Lung (tissue), 12 donors: ENCODE results near the gene GREB1L. TPM values are rescaled to one million over a fixed set of nuclear protein-coding genes. Genes with fewer than 3 reads are reported as not detected.

Experiments
- ATAC-seq: fragments of 200-7000 bp; cut with Tn5 transposase; one replicate; pipeline ENCODE4 v1.9.1; 2020; ENCODE audit warnings: moderate number of reproducible peaks; ENCODE audit not compliant: insufficient read depth, low FRiP score
- DNase-seq, 3 donors: peaks; one replicate each; pipeline ENCODE4 v3.0.0-alpha.2; 2013 to 2017
- H3K27ac ChIP-seq, 2 donors: one replicate each; pipeline ENCODE4 v1.5.1; 2013; ENCODE audit warnings: mild to moderate bottlenecking in 2 of 2, moderate library complexity in 2 of 2, control low read depth in 1 of 2, inconsistent platforms in 1 of 2, low read depth in 1 of 2, low read length in 1 of 2
- H3K27me3 ChIP-seq, 3 donors: one replicate each; pipeline ENCODE4 v1.5.1; 2013; ENCODE audit warnings: low read length in 2 of 3; ENCODE audit not compliant: control insufficient read depth in 3 of 3, insufficient read depth in 3 of 3
- H3K36me3 ChIP-seq, 4 donors: one replicate each; pipeline ENCODE4 v1.5.1; 2013; ENCODE audit warnings: low read length in 4 of 4, mild to moderate bottlenecking in 1 of 4, moderate library complexity in 1 of 4; ENCODE audit not compliant: control insufficient read depth in 4 of 4, insufficient read depth in 4 of 4
- H3K4me1 ChIP-seq, 5 donors: one replicate each; pipeline ENCODE4 v1.5.1; 2013; ENCODE audit warnings: low read length in 5 of 5, mild to moderate bottlenecking in 2 of 5, moderate library complexity in 1 of 5; ENCODE audit not compliant: control insufficient read depth in 5 of 5, insufficient read depth in 5 of 5
- H3K4me3 ChIP-seq: one replicate; pipeline ENCODE4 v1.5.1; 2013; ENCODE audit warnings: mild to moderate bottlenecking, control low read depth, moderate library complexity
- H3K9ac ChIP-seq, 2 donors: one replicate each; pipeline ENCODE4 v1.5.1; 2013; ENCODE audit warnings: low read length in 2 of 2, control low read depth in 1 of 2; ENCODE audit not compliant: insufficient read depth in 1 of 2
- H3K9me3 ChIP-seq, 4 donors: one replicate each; pipeline ENCODE4 v1.5.1; 2013; ENCODE audit warnings: low read length in 3 of 4, mild to moderate bottlenecking in 1 of 4, moderate library complexity in 1 of 4; ENCODE audit not compliant: control insufficient read depth in 4 of 4, insufficient read depth in 3 of 4
- CTCF ChIP-seq: IDR thresholded peaks from 2 replicates; pipeline ENCODE4 v1.5.1; 2012; ENCODE audit warnings: mild to moderate bottlenecking; ENCODE audit errors: control extremely low read depth, extremely low read depth
- WGBS, 2 donors: extraction: QIAGEN DNeasy Blood & Tissue Kit; methylation state at CpG; one replicate each; pipeline ENCODE4 v1.1.7; 2013; 5-methylcytosine and 5-hydroxymethylcytosine counted together
- polyA plus RNA-seq, 2 donors: library from polyadenylated mRNA; stranded (reverse); fragments of 200-250 nt; gene quantifications; one replicate each; pipeline ENCODE4 v1.2.1, GENCODE V29; 2013
- total RNA-seq, 2 donors: library from RNA; depleted of rRNA in 1 of 2; stranded (reverse); fragments of >200 nt in 1 of 2; gene quantifications; one replicate each; pipeline ENCODE4 v1.2.1, GENCODE V29; 2014 to 2021
- donor health status: control.
- donor health status: control.
- donor health status: Bipolar disorder and iron deficiency.
- donor health status: healthy.
- donor health status: DM: yes; HTN: yes; CAD: no.

Gene GREB1L
- total and polyA plus RNA-seq, 4 donors: 0.08 to 1.2 (median 0.41) TPM

GRCh38 chr18:21270453-21270852 is 28.4 kb downstream of the GREB1L start:
- no peak overlapping the region for H3K4me3 ChIP-seq
- no peak overlapping the region for H3K9ac ChIP-seq
- H3K27me3 ChIP-seq: no peaks in the 10 kb centered on the region
- 82 to 93% methylated on average over 3 of the region's 3 CpGs for WGBS, 2 donors
- DNase-seq (no peak), ATAC-seq (no peak)
- TF ChIP-seq CTCF: no peak
- H3K4me1 ChIP-seq: no peaks in the 10 kb centered on the region
- no peak overlapping the region for H3K27ac ChIP-seq
- no peaks in the 10 kb centered on the region for H3K9me3 ChIP-seq
- no peaks in the 10 kb centered on the region for H3K36me3 ChIP-seq

- 48 to 58% methylated on average over 4 of the region's 4 CpGs for WGBS, 2 donors
- Histone ChIP-seq H3K4me1 (no peaks in the 10 kb centered on the region), H3K27me3 (no peaks in the 10 kb centered on the region), H3K4me3 (no peak overlapping the region), H3K27ac (no peak overlapping the region), H3K36me3 (no peaks in the 10 kb centered on the region), H3K9ac (no peak overlapping the region), H3K9me3 (peaks cover 0 to 3% (median 0%) of the 10 kb centered on the region in 4 donors)
- ATAC-seq: no peak
- no peak for TF ChIP-seq CTCF
- DNase-seq: no peak
Observed at GRCh38 chr18:21272016-21272579, 30.1 kb downstream of the GREB1L start.

GRCh38 chr18:21273568-21273967 is 31.5 kb downstream of the GREB1L start:
- H3K27me3 ChIP-seq: no peaks in the 10 kb centered on the region
- H3K9ac ChIP-seq: no peak overlapping the region
- no peak overlapping the region for H3K4me3 ChIP-seq
- H3K4me1 ChIP-seq: no peaks in the 10 kb centered on the region
- H3K27ac ChIP-seq: no peak overlapping the region
- no peak for TF ChIP-seq CTCF
- 46 to 69% methylated on average over 3 of the region's 3 CpGs for WGBS, 2 donors
- peaks cover 0 to 3% (median under 1%) of the 10 kb centered on the region in 4 donors for H3K9me3 ChIP-seq
- H3K36me3 ChIP-seq: no peaks in the 10 kb centered on the region
- ATAC-seq (no peak), DNase-seq (no peak)

GRCh38 chr18:21275645-21276044 is 33.6 kb downstream of the GREB1L start:
- Histone ChIP-seq H3K9me3 (peaks cover 0 to 3% (median under 1%) of the 10 kb centered on the region in 4 donors), H3K4me1 (no peaks in the 10 kb centered on the region), H3K9ac (no peak overlapping the region), H3K27me3 (no peaks in the 10 kb centered on the region), H3K4me3 (no peak overlapping the region), H3K27ac (no peak overlapping the region), H3K36me3 (no peaks in the 10 kb centered on the region)
- DNase-seq (no peak), ATAC-seq (no peak)
- WGBS, 2 donors: 95 to 97% methylated on average over 7 of the region's 7 CpGs
- TF ChIP-seq CTCF: no peak
